HCT116 (cell line): ENCODE data around the gene ARSI. TPM values are rescaled to one million over a fixed set of nuclear protein-coding genes. Genes with fewer than 3 reads are reported as not detected.

ENCODE experiments used
- ATAC-seq: fragments of 200-7000 bp; cut with Tn5 transposase; 2 replicates; pipeline ENCODE4 v1.9.1; 2020; ENCODE audit warnings: mild to moderate bottlenecking, moderate library complexity
- BruUV-seq: library from RNA; stranded (reverse); fragments of 400-500 nt; replicated peaks from 2 replicates; lab custom pipeline; 2021; lab: Mats Ljungman, UMichigan
- CTCF ChIA-PET: fragments of 300-600 bp; sonication (Branson Sonifier 250); formaldehyde crosslinking; loops from one replicate; lab custom pipeline; 2021; ENCODE audit warnings: antibody characterized with exemption; lab: Charles Lee
- POLR2A ChIA-PET: fragments of 300-600, 350-600 bp; sonication (Branson Sonifier 250); formaldehyde crosslinking; loops from one replicate; lab custom pipeline; 2021; ENCODE audit warnings: antibody characterized with exemption; lab: Charles Lee
- RAD21 ChIA-PET, 2 experiments: fragments of 300-600 bp; sonication (Branson Sonifier 250); formaldehyde crosslinking; loops; one replicate each; lab custom pipeline; 2023; ENCODE audit warnings: low total read pairs in 2 of 2; ENCODE audit not compliant: uncharacterized antibody in 2 of 2, unreplicated experiment in 2 of 2, low non-redundant PET in 1 of 2; lab: Charles Lee
- DNase-seq: peaks from one replicate; pipeline ENCODE4 v3.0.0-alpha.2; 2010; ENCODE audit warnings: low read depth, low spot score
- H2AFZ ChIP-seq: fragments of 200-600 bp; shearing (Covaris generic), sonication (generic); 2 replicates; pipeline ENCODE4 v1.6.1; 2017; ENCODE audit warnings: low read depth, mixed run types, mixed read lengths, antibody characterized with exemption, low read length; ENCODE audit not compliant: poor library complexity, severe bottlenecking
- H3K27ac ChIP-seq: 2 replicates; pipeline ENCODE4 v1.5.1; 2012; ENCODE audit warnings: low read depth, low read length
- H3K27me3 ChIP-seq: fragments of 200-600 bp; sonication (generic); 2 replicates; pipeline ENCODE4 v1.6.1; 2016; ENCODE audit warnings: mixed run types, low read length, mixed read lengths; ENCODE audit not compliant: insufficient read depth
- H3K36me3 ChIP-seq, 2 experiments: fragments of 200-500 bp in 1 of 2; fragments of 200-600 bp in 1 of 2; sonication (Bioruptor generic) in 1 of 2; sonication (generic) in 1 of 2; 2 replicates each; pipeline versions ENCODE4 v1.5.1 to v1.6.1; 2014 to 2016; ENCODE audit warnings: low read length in 2 of 2, inconsistent platforms in 1 of 2, mixed read lengths in 1 of 2, mixed run types in 1 of 2; ENCODE audit not compliant: insufficient read depth in 2 of 2, control insufficient read depth in 1 of 2
- H3K4me1 ChIP-seq, 2 experiments: fragments of 200-600 bp in 1 of 2; sonication (generic) in 1 of 2; 2 replicates each; pipeline versions ENCODE4 v1.5.1 to v1.6.1; 2012 to 2017; ENCODE audit warnings: low read length in 2 of 2, inconsistent platforms in 1 of 2, mild to moderate bottlenecking in 1 of 2, mixed read lengths in 1 of 2, mixed run types in 1 of 2, moderate library complexity in 1 of 2; ENCODE audit not compliant: insufficient read depth in 2 of 2, control insufficient read depth in 1 of 2
- H3K4me2 ChIP-seq: fragments of 200-600 bp; sonication (generic); 2 replicates; pipeline ENCODE4 v1.6.1; 2017; ENCODE audit warnings: mixed run types, low read length, mixed read lengths
- H3K4me3 ChIP-seq, 2 experiments: fragments of 200-600 bp in 1 of 2; sonication (generic) in 1 of 2; replicated peaks in 1 of 2; 2 replicates each; pipeline ENCODE4 v1.5.1; 2011 to 2016; ENCODE audit warnings: low read length in 2 of 2, control low read depth in 1 of 2, low read depth in 1 of 2, mild to moderate bottlenecking in 1 of 2, mixed read lengths in 1 of 2, mixed run types in 1 of 2
- H3K79me2 ChIP-seq: fragments of 200-600 bp; sonication (generic); 2 replicates; pipeline ENCODE4 v1.6.1; 2017; ENCODE audit warnings: mild to moderate bottlenecking, mixed run types, low read length, moderate library complexity, mixed read lengths; ENCODE audit not compliant: insufficient read depth
- H3K9ac ChIP-seq: fragments of 200-600 bp; sonication (generic); 2 replicates; pipeline ENCODE4 v1.6.1; 2016; ENCODE audit warnings: low read length, mixed read lengths
- H3K9me2 ChIP-seq: fragments of 200-600 bp; sonication (generic), shearing (Covaris generic); 2 replicates; pipeline ENCODE4 v1.6.1; 2017; ENCODE audit warnings: mixed run types, mild to moderate bottlenecking, moderate library complexity; ENCODE audit not compliant: insufficient read depth
- H3K9me3 ChIP-seq, 2 experiments: fragments of 200-500 bp in 1 of 2; fragments of 200-600 bp in 1 of 2; sonication (Bioruptor generic) in 1 of 2; sonication (generic) in 1 of 2; 2 replicates each; pipeline ENCODE4 v1.6.1; 2014 to 2017; ENCODE audit warnings: low read length in 2 of 2, mixed read lengths in 2 of 2, inconsistent platforms in 1 of 2, low read depth in 1 of 2, mild to moderate bottlenecking in 1 of 2, mixed run types in 1 of 2, moderate library complexity in 1 of 2; ENCODE audit not compliant: control insufficient read depth in 1 of 2, insufficient read depth in 1 of 2
- H4K20me1 ChIP-seq: fragments of 200-600 bp; sonication (generic), shearing (Covaris generic); 2 replicates; pipeline ENCODE4 v1.6.1; 2017; ENCODE audit warnings: mixed run types, mild to moderate bottlenecking, moderate library complexity; ENCODE audit not compliant: insufficient read depth
- CBX3 ChIP-seq: IDR thresholded peaks from 2 replicates; pipeline ENCODE4 v1.6.1; 2012; ENCODE audit warnings: low read depth
- FOSL1 ChIP-seq: IDR thresholded peaks from 2 replicates; pipeline ENCODE4 v1.6.1; 2012; ENCODE audit warnings: low read depth
- JUND ChIP-seq: IDR thresholded peaks from 2 replicates; pipeline ENCODE4 v1.6.1; 2012
- POLR2A ChIP-seq: IDR thresholded peaks from 2 replicates; pipeline ENCODE4 v1.7.0; 2011; ENCODE audit warnings: borderline replicate concordance; ENCODE audit not compliant: insufficient read depth, insufficient read length; ENCODE audit errors: extremely low read depth
- RAD21 ChIP-seq: IDR thresholded peaks from 2 replicates; pipeline ENCODE4 v1.6.1; 2012; ENCODE audit warnings: low read depth, mild to moderate bottlenecking
- TCF7L2 ChIP-seq: IDR thresholded peaks from 2 replicates; pipeline ENCODE4 v1.7.0; 2011; ENCODE audit warnings: borderline replicate concordance, inconsistent platforms; ENCODE audit not compliant: insufficient read depth, insufficient read length; ENCODE audit errors: extremely low read depth
- YY1 ChIP-seq: IDR thresholded peaks from 2 replicates; pipeline ENCODE4 v1.6.1; 2011; ENCODE audit warnings: low read length, low read depth, moderate library complexity, mild to moderate bottlenecking; ENCODE audit not compliant: insufficient replicate concordance; ENCODE audit errors: extremely low read depth
- ZNF274 ChIP-seq: fragments of 200-500 bp; sonication (Bioruptor generic); IDR thresholded peaks from 2 replicates; pipeline ENCODE4 v1.6.1; 2014; ENCODE audit warnings: mild to moderate bottlenecking, low read depth, low read length, inconsistent platforms
- intact Hi-C: fragments of 100-400 bp; cut with micrococcal nuclease; formaldehyde crosslinking; loops from 2 replicates; pipeline ENCODE4 v1.10.0; 2022
- total RNA-seq: library from RNA; stranded (reverse); gene quantifications from one replicate; pipeline ENCODE4 v1.2.1, GENCODE V29; 2021; ENCODE audit not compliant: unreplicated experiment

Gene ARSI
- total RNA-seq, 1 experiment from 2014 or later, result 0.07 TPM

- Histone ChIP-seq H3K79me2 (no peaks in the 10 kb centered on the region), H3K36me3 (no peaks in the 10 kb centered on the region), H3K4me1 (peaks cover 12 to 21% of the 10 kb centered on the region in 2 experiments), H3K4me3 (no peak overlapping the region), H3K27ac (no peak overlapping the region), H3K4me2 (no peak overlapping the region), H3K9me3 (no peaks in the 10 kb centered on the region), H2AFZ (no peak overlapping the region), H4K20me1 (no peaks in the 10 kb centered on the region), H3K9ac (no peak overlapping the region), H3K9me2 (no peaks in the 10 kb centered on the region), H3K27me3 (no peaks in the 10 kb centered on the region)
- no peak for DNase-seq
- CTCF ChIA-PET, result no interaction called here
- no peak for TF ChIP-seq RAD21
- no peak for TF ChIP-seq FOSL1
- POLR2A ChIA-PET, result interaction anchor here (0.7 kb wide), 1 partner anchor 13 kb away, joined by 3 read pairs; no protein-coding TSS in a partner anchor
- intact Hi-C loops, result no loop called here
- BruUV-seq, result no TSS peak
- RAD21 ChIA-PET, result no interaction called here
- ATAC-seq, result no peak
These were observed 10.8 kb upstream of the ARSI start for GRCh38 chr5:150313501-150313900.

DNA sequence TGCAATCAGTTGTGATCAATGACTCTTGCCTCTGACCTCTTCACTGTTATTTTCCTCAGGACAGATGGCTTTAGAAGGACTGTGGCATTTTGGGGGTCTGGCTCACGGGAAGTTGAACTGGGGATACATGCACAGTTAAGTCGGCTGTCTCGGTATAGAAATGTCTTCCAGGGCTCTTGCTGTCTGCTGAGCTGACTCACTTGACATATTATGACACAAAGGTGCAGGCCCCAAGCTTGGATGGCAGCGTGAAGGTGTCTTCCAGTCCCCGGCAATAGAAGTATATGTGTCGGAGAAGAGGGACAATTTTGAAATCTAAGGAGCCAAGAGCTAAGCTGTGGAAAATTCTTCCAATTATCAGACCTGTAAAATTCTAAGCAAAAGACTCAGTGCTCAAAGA is 9.8 kb upstream of the ARSI start:
- no peaks in the 10 kb centered on the region for H3K9me3 ChIP-seq
- no peak for ATAC-seq
- peaks cover 7 to 11% of the 10 kb centered on the region in 2 experiments for H3K4me1 ChIP-seq
- H3K36me3 ChIP-seq, result no peaks in the 10 kb centered on the region
- TF ChIP-seq ZNF274, result no peak
- no peak for TF ChIP-seq YY1
- no peak for TF ChIP-seq POLR2A
- TF ChIP-seq CBX3, result no peak
- TF ChIP-seq TCF7L2, result no peak
- no peak for TF ChIP-seq JUND
- no peak for DNase-seq
- no peak overlapping the region for H3K4me2 ChIP-seq
- CTCF ChIA-PET, result no interaction called here
- H2AFZ ChIP-seq, result no peak overlapping the region
- H3K9ac ChIP-seq, result no peak overlapping the region
- H3K79me2 ChIP-seq, result no peaks in the 10 kb centered on the region
- POLR2A ChIA-PET, result interaction anchor here (0.7 kb wide), 1 partner anchor 12 kb away, joined by 3 read pairs; no protein-coding TSS in a partner anchor
- H3K9me2 ChIP-seq, result no peaks in the 10 kb centered on the region
- H4K20me1 ChIP-seq, result no peaks in the 10 kb centered on the region
- intact Hi-C loops, result no loop called here
- H3K4me3 ChIP-seq, result no peak overlapping the region
- no TSS peak for BruUV-seq
- RAD21 ChIA-PET, result no interaction called here
- H3K27ac ChIP-seq, result no peak overlapping the region
- no peaks in the 10 kb centered on the region for H3K27me3 ChIP-seq
